GM12878 (cell line): ENCODE data around the gene DNTT. TPM values are rescaled to one million over a fixed set of nuclear protein-coding genes. Genes with fewer than 3 reads are reported as not detected.
A peak's percentile ranks its signal among the peaks of the same experiment; 100 is the strongest.

Source experiments
- ATAC-seq: fragments of 200-7000 bp; cut with Tn5 transposase; 3 replicates; pipeline ENCODE4 v1.9.1; 2020; ENCODE audit warnings: mild to moderate bottlenecking, moderate library complexity
- BruUV-seq: library from RNA; stranded (reverse); fragments of 400-500 nt; replicated peaks from 2 replicates; lab custom pipeline; 2021; lab: Mats Ljungman, UMichigan
- CTCF ChIA-PET: fragments of 300-600 bp; sonication (Branson Sonifier 250); formaldehyde crosslinking; extraction: SDS; loops from one replicate; lab custom pipeline; 2021; ENCODE audit warnings: inconsistent platforms; lab: Yijun Ruan, JAX
- POLR2A ChIA-PET: fragments of 350-600 bp; formaldehyde crosslinking; extraction: SDS; loops from one replicate; lab custom pipeline; 2021; ENCODE audit warnings: inconsistent platforms; lab: Charles Lee
- RAD21 ChIA-PET: fragments of 300-600 bp; sonication (Branson Sonifier 250); formaldehyde crosslinking; loops from one replicate; lab custom pipeline; 2023; ENCODE audit warnings: antibody characterized with exemption; ENCODE audit not compliant: unreplicated experiment; lab: Charles Lee
- SMC1A ChIA-PET: fragments of 300-600 bp; sonication (Branson Sonifier 250); formaldehyde crosslinking; loops from one replicate; lab custom pipeline; 2023; ENCODE audit not compliant: unreplicated experiment, uncharacterized antibody; lab: Charles Lee
- DNase-seq: peaks from one replicate; pipeline ENCODE4 v3.0.0-alpha.2; 2011; ENCODE audit warnings: low read depth, low spot score
- FAIRE-seq: peaks from 3 replicates; lab custom pipeline; 2011; peaks lifted over from hg19 to GRCh38; lab: Jason Lieb, UNC
- H2AFZ ChIP-seq: 2 replicates; pipeline ENCODE4 v1.6.0; 2011; ENCODE audit warnings: low read depth, low read length, control low read depth; ENCODE audit not compliant: control insufficient read depth
- H3K27ac ChIP-seq: 2 replicates; pipeline ENCODE4 v1.5.1; 2011; ENCODE audit warnings: control low read depth; ENCODE audit not compliant: control insufficient read depth, insufficient read depth
- H3K27me3 ChIP-seq, 2 experiments: replicated peaks in 1 of 2; 2 replicates each; pipeline versions ENCODE4 v1.6.0 to v1.6.1; 2011; ENCODE audit warnings: low read length in 1 of 2; ENCODE audit not compliant: control insufficient read depth in 2 of 2, insufficient read depth in 2 of 2
- H3K36me3 ChIP-seq, 2 experiments: 2 replicates each; pipeline ENCODE4 v1.5.1; 2011; ENCODE audit warnings: low read length in 1 of 2; ENCODE audit not compliant: control insufficient read depth in 2 of 2, insufficient read depth in 2 of 2
- H3K4me1 ChIP-seq: 2 replicates; pipeline ENCODE4 v1.6.1; 2011; ENCODE audit warnings: mild to moderate bottlenecking, low read length, moderate library complexity, mixed read lengths; ENCODE audit not compliant: control insufficient read depth, insufficient read depth
- H3K4me2 ChIP-seq: 2 replicates; pipeline ENCODE4 v1.6.0; 2011; ENCODE audit warnings: control low read depth; ENCODE audit not compliant: control insufficient read depth, insufficient read depth
- H3K4me3 ChIP-seq: fragments of 200-600 bp; sonication (generic); 2 replicates; pipeline ENCODE4 v1.5.1; 2016
- H3K79me2 ChIP-seq: 2 replicates; pipeline ENCODE4 v1.6.0; 2011; ENCODE audit warnings: low read length; ENCODE audit not compliant: control insufficient read depth, insufficient read depth
- H3K9ac ChIP-seq: 2 replicates; pipeline ENCODE4 v1.8.0; 2011; ENCODE audit warnings: low read length, control low read depth, mixed read lengths; ENCODE audit not compliant: control insufficient read depth, insufficient read depth
- H3K9me3 ChIP-seq: replicated peaks from 3 replicates; pipeline ENCODE4 v1.5.1; 2011; ENCODE audit warnings: mild to moderate bottlenecking, low read length; ENCODE audit not compliant: control insufficient read depth, insufficient read depth
- H4K20me1 ChIP-seq: 2 replicates; pipeline ENCODE4 v1.6.0; 2011; ENCODE audit not compliant: control insufficient read depth, insufficient read depth
- ATF7 ChIP-seq: fragments of 450-650 bp; IDR thresholded peaks from 2 replicates; pipeline ENCODE4 v1.6.1; 2016; ENCODE audit warnings: low read depth, mild to moderate bottlenecking
- BACH1 ChIP-seq: fragments of 450-650 bp; IDR thresholded peaks from 2 replicates; pipeline ENCODE4 v1.6.1; 2017; ENCODE audit warnings: mild to moderate bottlenecking, borderline replicate concordance
- BCLAF1 ChIP-seq: fragments of 450-650 bp; IDR thresholded peaks from 2 replicates; pipeline ENCODE4 v1.6.1; 2017; ENCODE audit warnings: antibody characterized with exemption, mild to moderate bottlenecking, moderate library complexity
- BMI1 ChIP-seq: fragments of 450-650 bp; IDR thresholded peaks from 2 replicates; pipeline ENCODE4 v1.6.1; 2016; ENCODE audit warnings: mild to moderate bottlenecking, moderate library complexity, borderline replicate concordance
- CREM ChIP-seq: IDR thresholded peaks from 2 replicates; pipeline ENCODE4 v1.6.1; 2014; ENCODE audit warnings: antibody characterized with exemption, low read depth
- GABPA ChIP-seq: IDR thresholded peaks from 2 replicates; pipeline ENCODE4 v1.6.1; 2014; ENCODE audit warnings: antibody characterized with exemption, low read depth, mild to moderate bottlenecking, inconsistent platforms
- IKZF1 ChIP-seq: fragments of 450-650 bp; conservative IDR thresholded peaks from 2 replicates; pipeline ENCODE4 v1.6.1; 2017; ENCODE audit warnings: antibody characterized with exemption, mild to moderate bottlenecking
- IRF3 ChIP-seq: fragments of 450-650 bp; IDR thresholded peaks from 2 replicates; pipeline ENCODE4 v1.6.1; 2014; ENCODE audit warnings: mild to moderate bottlenecking
- MEF2B ChIP-seq: fragments of 450-650 bp; IDR thresholded peaks from 2 replicates; pipeline ENCODE4 v1.6.1; 2018; ENCODE audit warnings: mild to moderate bottlenecking, moderate library complexity; ENCODE audit not compliant: partially characterized antibody, poor library complexity, severe bottlenecking
- MTA3 ChIP-seq: IDR thresholded peaks from 2 replicates; pipeline ENCODE4 v1.6.1; 2012; ENCODE audit warnings: low read length, inconsistent platforms, borderline replicate concordance
- NRF1 ChIP-seq: conservative IDR thresholded peaks from 2 replicates; pipeline ENCODE4 v1.6.1; 2011; ENCODE audit warnings: mild to moderate bottlenecking, low read depth, low read length, improper control_type of control experiment
- PBX3 ChIP-seq: IDR thresholded peaks from 2 replicates; pipeline ENCODE4 v1.6.1; 2011; ENCODE audit warnings: mild to moderate bottlenecking, low read depth, low read length, moderate library complexity; ENCODE audit not compliant: insufficient replicate concordance
- POLR2AphosphoS5 ChIP-seq: IDR thresholded peaks from 2 replicates; pipeline ENCODE4 v1.6.1; 2011; ENCODE audit warnings: mild to moderate bottlenecking, low read length, inconsistent platforms
- RAD21 ChIP-seq: IDR thresholded peaks from 2 replicates; pipeline ENCODE4 v1.6.1; 2011; ENCODE audit warnings: mild to moderate bottlenecking, low read depth, low read length, moderate library complexity; ENCODE audit not compliant: insufficient read depth
- RB1 ChIP-seq: fragments of 450-650 bp; formaldehyde crosslinking; IDR thresholded peaks from 2 replicates; pipeline ENCODE4 v1.6.1; 2017; ENCODE audit warnings: mild to moderate bottlenecking, borderline replicate concordance
- TBL1XR1 ChIP-seq: IDR thresholded peaks from 2 replicates; pipeline ENCODE4 v1.6.1; 2012; ENCODE audit warnings: low read depth, low read length, improper control_type of control experiment
- ZNF207 ChIP-seq: fragments of 450-650 bp; IDR thresholded peaks from 2 replicates; pipeline ENCODE4 v1.6.1; 2014; ENCODE audit warnings: antibody characterized with exemption, mild to moderate bottlenecking, borderline replicate concordance
- ZNF622 ChIP-seq: fragments of 450-650 bp; IDR thresholded peaks from 2 replicates; pipeline ENCODE4 v1.6.1; 2017; ENCODE audit warnings: mild to moderate bottlenecking, inconsistent platforms
- WGBS: methylation state at CpG from one replicate; pipeline ENCODE4 v1.1.6; 2016; ENCODE audit warnings: low lambda C conversion rate; ENCODE audit not compliant: insufficient replicate concordance, insufficient coverage; ENCODE audit errors: missing lambda C conversion rate; 5-methylcytosine and 5-hydroxymethylcytosine counted together
- in situ Hi-C: fragments of 300-500 bp; cut with MboI; formaldehyde crosslinking; loops from 9 replicates; pipeline ENCODE4 v1.14.3; 2018; ENCODE audit warnings: mixed read lengths
- intact Hi-C: fragments of 100-400 bp; cut with micrococcal nuclease; formaldehyde crosslinking; loops from one replicate; pipeline ENCODE4 v1.14.2; 2022; ENCODE audit not compliant: unreplicated experiment
- polyA plus RNA-seq, 11 experiments: library from polyadenylated mRNA; depleted of rRNA in 4 of 11; unstranded in 6 of 11; stranded (reverse) in 5 of 11; fragments of >200 nt; fragmentation: Nextera tagmentation in 4 of 11; fragmentation: Illumina TruSeq in 1 of 11; extraction: Ambion mirVana in 4 of 11; extraction: Trizol in 1 of 11; gene quantifications; 1 replicate in 1 of 11; 2 replicates in 10 of 11; pipeline versions ENCODE4 v1.2.1 to v1.2.3, GENCODE V29; 2011 to 2016; ENCODE audit warnings: inconsistent platforms in 2 of 11, missing spikeins in 2 of 11, low read depth in 1 of 11
- total RNA-seq, 4 experiments: library from RNA; depleted of rRNA in 3 of 4; stranded (reverse); fragments of >200 nt in 3 of 4; fragmentation: Illumina TruSeq in 1 of 4; extraction: Trizol in 1 of 4; gene quantifications; 2 replicates each; pipeline versions ENCODE4 v1.2.1 to v1.2.3, GENCODE V29; 2013 to 2021

The DNTT gene
- total and polyA plus RNA-seq, 10 of the 15 experiments (the other 5 are each of a cell fraction or from before 2014, with no cell fraction given) = 0.06 to 0.13 (median 0.09) TPM; not detected in 5

GRCh38 chr10:96287392-96288105 lies 16.7 kb upstream of the DNTT start:
- Histone ChIP-seq H3K4me2 (peak overlapping the region; percentile 88), H3K79me2 (peaks cover 12% of the 10 kb centered on the region), H3K9me3 (no peaks in the 10 kb centered on the region), H2AFZ (peak overlapping the region; percentile 8), H3K4me3 (peak overlapping the region; percentile 70), H3K27ac (peak overlapping the region; percentile 92), H3K36me3 (no peaks in the 10 kb centered on the region), H4K20me1 (no peaks in the 10 kb centered on the region), H3K27me3 (no peaks in the 10 kb centered on the region), H3K9ac (peak overlapping the region; percentile 76), H3K4me1 (peaks cover 50% of the 10 kb centered on the region)
- intact Hi-C loops = loop anchor here (1.0 to 5.0 kb wide), 3 partner anchors 14 to 450 kb away; no protein-coding TSS in a partner anchor
- ATAC-seq (peak; percentile 81), FAIRE-seq (peak; percentile 89), DNase-seq (peak; percentile 93)
- 0% methylated on average over 6 of the region's 6 CpGs for WGBS
- ChIA-PET CTCF (interaction anchor here (0.7 to 5.3 kb wide), 12 partner anchors 10 to 198 kb away, joined by 3 to 102 read pairs (median 4); partner anchors contain the start of gene BLNK), RAD21 (interaction anchor here (0.7 to 5.1 kb wide), 17 partner anchors 11 to 526 kb away, joined by 3 to 256 read pairs (median 4); partner anchors contain the start of gene BLNK), SMC1A (interaction anchor here (0.6 to 6.1 kb wide), 19 partner anchors 16 to 450 kb away, joined by 3 to 305 read pairs (median 4); partner anchors contain the start of gene BLNK), POLR2A (interaction anchor here (0.9 to 5.0 kb wide), 12 partner anchors 8 to 455 kb away, joined by 3 to 174 read pairs (median 6); partner anchors contain the start of gene BLNK)
- in situ Hi-C loops = no loop called here
- no TSS peak for BruUV-seq
- TF ChIP-seq MEF2B (peak; percentile 89), RB1 (no peak), PBX3 (no peak), ZNF207 (0 out of 2 replicates have a peak, but pooled peaks have one; percentile 27), NRF1 (no peak), ZNF622 (no peak), CREM (peak; percentile 80), IRF3 (no peak), BMI1 (0 out of 2 replicates have a peak, but pooled peaks have one; percentile 12), RAD21 (0 out of 2 replicates have a peak, but pooled peaks have one; percentile 29), ATF7 (peak; percentile 78), MTA3 (peak; percentile 48; the same call in 1 of the 2 replicates), BACH1 (no peak), GABPA (peak; percentile 62), IKZF1 (peak; percentile 90), TBL1XR1 (peak; percentile 86), BCLAF1 (no peak), POLR2AphosphoS5 (peak; percentile 74)
